Smooth muscle cell of the brain vasculature (primary cell): Measurements from ENCODE around the gene CNTRL.

ENCODE experiments used
- DNase-seq: peaks from one replicate; pipeline ENCODE4 v3.0.0-alpha.2; 2012; ENCODE audit warnings: low read depth, low spot score

CNTRL gene

GRCh38 chr9:121201738-121202533 is 127.2 kb downstream of the CNTRL start, which contains the start of gene RAB14:
Gene RAB14 (minus strand): TSS chr9:121201869. CDS start chr9:121193412, 8,457 bp downstream.
- peak; percentile 94 for DNase-seq

DNA sequence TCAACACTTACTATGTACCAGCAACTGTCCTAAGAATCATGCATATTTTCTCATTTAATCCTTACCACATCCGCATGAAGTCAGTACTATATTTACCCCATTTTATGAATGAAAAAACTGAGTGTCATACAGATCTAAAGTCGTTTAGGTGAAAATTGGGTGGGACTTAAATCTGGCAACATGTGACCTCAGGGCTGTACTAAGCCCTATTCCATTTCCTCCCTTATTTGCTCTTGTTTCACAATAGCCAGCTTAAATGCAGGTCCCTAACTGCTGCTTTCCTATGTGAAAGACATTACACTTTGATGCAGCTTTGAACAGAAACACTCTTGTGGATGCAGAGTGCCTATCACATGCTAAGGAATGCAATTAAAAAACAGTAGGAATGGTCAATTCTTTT is 129.4 kb downstream of the CNTRL start:
- DNase-seq: no peak

GRCh38 chr9:121204611-121205010 is 129.9 kb downstream of the CNTRL start:
- DNase-seq: no peak

DNA sequence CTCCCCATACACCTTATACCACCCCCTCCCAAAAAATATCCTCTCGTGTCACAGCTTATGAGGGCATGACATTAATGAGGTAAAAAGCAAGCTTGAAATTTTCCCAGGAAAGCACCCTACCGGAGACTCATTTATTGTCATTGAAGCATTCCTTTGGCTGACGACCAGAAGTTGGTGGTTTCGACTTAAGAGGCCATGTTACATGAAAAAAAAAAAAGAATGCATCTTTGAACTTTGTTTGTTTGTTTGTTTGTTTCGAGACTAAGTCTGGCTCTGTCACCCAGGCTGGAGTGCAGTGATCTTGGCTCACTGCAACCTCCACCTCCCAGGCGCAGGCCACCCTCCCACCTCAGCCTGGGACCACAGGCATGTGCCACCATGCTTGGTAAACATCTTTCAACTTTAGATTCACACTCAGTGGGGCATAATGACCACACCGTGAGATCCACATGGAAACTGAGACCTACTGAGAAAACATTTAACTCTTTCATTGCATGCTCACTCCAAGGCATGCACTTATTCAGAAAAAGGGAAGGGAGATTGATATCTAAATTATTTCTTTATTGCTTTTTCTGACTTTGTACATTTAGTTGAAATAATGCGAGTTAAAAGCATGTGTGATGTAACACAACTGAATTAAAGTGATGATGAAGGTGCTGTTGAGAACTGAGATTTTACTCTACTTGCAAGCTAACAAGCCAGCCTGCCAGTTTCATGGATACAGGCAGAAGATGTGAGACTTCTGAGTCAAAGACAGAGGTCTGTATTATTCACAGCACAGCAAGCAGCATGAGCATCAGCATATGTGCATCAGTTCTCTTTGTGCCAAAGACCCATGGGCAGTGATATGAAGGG is 132.0 kb downstream of the CNTRL start:
- DNase-seq: peak; percentile 36

DNA sequence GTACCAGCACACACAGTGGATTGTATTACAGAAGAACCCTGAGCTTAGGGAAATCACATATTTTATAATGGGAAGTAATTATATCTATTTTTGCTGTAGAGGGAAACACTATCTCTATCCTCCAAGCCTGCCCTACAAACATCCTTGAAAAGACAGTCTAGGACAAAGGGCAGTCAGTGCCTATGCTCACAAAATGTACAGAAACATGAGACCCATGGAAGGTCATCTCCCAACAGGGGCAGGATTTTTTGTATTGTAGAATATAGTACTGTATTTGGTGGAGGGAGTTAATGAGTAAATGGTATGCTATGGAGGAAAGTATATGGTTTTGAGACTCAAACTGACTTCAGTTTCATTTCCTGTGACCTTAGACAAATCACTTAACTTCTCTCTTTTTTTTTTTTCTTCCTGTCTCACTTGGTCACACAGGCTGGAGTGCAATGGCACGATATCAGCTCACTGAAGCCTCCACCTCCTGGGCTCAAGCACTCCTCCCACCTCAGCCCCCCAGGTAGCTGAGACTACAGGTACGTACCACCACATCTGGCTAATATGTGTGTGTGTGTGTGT is 132.7 kb downstream of the CNTRL start:
- DNase-seq: no peak

DNA sequence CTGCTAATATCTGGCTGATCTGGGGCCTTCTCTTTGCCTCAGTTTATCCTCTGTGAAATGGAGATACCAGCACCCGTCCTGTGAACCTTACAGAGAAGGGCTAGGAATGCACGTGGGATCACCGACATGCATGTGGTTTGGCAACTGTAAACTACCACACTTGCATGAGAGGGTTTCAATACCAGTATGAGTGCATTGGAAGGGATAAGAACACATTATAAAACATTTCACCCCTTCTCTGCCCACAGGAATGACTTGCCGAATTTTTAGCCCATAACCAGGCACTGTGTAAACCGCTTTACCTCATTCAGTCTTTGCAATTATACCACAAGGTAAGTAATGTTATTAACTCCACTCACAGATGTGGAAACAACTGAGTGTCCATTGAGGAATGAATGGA is 135.8 kb downstream of the CNTRL start:
- DNase-seq: no peak

DNA sequence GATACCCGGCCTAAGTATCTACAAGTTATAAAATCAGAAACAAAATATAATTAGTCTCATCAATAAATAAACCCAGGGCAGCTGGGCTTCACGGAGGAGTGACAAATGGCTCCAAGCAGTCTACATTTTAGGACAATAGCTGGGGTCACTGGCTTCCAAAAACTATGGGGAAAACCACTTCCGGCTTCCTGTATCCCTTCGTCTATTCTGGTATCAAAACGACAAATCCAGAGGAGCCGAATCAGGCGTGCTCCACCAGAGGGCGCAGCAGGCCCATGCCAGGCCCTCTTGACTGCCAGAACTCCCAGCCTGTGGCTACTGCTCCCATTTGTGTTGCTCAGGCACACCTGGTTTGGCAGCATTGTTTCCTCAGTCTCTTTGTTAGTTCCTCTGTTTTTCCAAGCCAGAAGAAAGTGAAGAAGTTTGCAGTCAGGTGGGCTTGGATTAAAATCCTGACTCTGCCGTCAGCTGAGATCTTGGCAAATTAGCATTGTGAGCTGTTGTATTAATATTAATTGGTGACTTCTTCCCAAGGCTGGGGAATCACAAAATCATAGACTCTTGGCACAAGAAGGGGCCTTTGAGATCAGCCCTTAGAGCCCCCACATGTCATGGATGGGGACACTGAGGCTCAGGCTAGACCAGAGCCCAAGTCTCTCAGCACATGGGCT is 138.5 kb downstream of the CNTRL start:
- peak; percentile 70 for DNase-seq

- no peak for DNase-seq
These were observed 139.2 kb downstream of the CNTRL start for GRCh38 chr9:121214005-121214404.

DNA sequence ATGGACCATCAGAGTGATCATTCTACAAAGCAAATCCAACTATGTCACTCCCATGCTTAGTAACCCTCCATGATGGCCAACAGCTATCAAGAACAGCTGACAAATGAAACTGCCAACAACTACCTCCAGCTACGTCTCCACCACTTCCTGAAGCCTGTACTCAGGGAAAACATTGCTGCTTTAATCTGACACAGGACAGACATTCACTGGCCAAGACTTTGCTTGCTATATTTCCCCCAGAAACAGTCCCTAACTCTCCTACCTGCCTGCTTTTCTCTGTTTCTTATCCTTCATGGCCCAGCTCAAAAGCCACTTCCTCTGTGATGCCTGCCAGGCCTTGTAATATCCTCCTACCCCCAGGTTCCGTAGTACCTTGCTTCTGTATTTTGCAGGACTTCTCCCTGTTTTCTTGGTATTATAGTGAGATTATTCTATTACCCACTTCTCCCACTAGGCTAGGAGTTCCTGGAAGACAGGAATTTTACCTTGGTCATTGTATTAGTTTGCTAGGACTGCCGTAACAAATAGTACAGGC is 141.6 kb downstream of the CNTRL start:
- DNase-seq: no peak

- no peak for DNase-seq
These were observed 143.0 kb downstream of the CNTRL start for GRCh38 chr9:121217609-121218292.

- DNase-seq: no peak
These were observed 143.7 kb downstream of the CNTRL start for GRCh38 chr9:121218357-121219027.

- no peak for DNase-seq
These were observed 144.8 kb downstream of the CNTRL start for GRCh38 chr9:121219530-121219929.

- no peak for DNase-seq
These were observed 146.4 kb downstream of the CNTRL start for GRCh38 chr9:121220996-121221663.

DNA sequence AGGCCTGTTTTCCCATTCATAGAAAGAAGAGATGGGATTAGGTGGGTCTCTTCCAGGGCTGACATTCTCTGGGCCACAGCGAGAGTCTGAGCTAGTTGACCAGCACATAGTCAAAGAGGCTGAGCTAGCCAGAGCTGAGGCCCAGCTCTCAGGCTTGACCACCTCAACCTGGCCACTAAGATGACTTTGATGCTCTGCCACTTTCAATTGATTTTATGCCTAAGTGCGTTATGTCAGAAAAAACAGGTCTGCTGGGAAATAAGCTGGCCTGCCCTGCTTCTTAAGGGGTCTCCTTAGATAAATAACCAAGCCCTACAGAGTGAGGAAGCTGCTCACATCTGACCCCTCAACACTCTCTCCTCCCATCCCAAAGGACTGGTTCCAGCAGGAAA is 146.9 kb downstream of the CNTRL start:
- DNase-seq: no peak

DNA sequence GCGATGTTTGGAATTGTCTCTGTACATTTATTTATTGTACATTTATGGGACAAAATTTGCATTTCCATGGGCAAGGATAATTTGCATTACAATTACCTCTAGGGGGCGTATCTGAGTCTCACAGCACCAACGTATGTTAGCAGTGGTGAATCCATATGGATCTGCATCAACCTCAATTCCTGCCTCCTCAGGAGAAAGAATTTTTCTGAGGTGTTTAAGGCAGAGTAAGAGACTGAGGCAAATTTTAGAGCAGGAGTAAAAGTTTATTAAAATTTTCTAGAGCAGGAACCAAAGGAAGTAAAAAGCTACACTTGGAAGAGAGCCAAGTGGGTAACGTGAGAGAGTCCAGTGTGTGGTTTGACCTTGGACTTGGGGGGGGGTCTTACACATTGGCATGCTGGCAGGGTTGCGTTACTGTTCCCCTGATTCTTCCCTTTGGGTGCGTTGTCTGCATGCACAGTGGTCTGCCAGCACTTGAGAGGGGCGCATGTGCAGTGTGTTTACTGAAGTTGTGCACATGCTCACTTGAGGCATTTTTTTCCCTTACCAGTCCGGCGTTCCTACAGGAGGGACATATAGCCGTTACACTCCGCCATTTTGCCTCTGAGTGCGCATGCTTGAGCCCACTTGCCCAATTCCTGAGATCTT is 147.9 kb downstream of the CNTRL start:
- no peak for DNase-seq

DNA sequence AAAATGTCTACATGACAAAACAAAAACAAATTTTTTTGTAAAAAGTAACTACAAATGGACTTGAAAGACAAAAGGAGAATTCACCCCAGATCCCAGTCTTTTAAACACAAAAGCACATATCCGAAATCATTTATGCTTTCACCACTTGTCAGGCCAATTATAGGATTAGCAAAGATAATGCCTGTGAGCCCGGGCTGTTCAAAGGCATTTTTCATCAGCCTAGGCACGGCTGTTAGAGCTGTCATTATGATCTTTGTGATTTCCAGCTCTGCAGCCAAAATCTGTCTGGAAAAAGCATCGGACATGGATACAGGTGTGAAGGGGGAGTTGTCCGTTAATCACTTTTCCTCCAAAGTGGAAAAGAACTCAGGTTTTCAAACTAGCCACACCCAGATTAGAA is 150.5 kb downstream of the CNTRL start:
- DNase-seq: no peak

- no peak for DNase-seq
These were observed 151.4 kb downstream of the CNTRL start for GRCh38 chr9:121226175-121226574.
